Stimulated activated naive CD8-positive, alpha-beta T cell treated with anti-CD3 and anti-CD28 coated beads, Interleukin-15, Interleukin-2, amounts not matched to agents 100 ng/mL and 50 ng/mL, for 24 hours (primary cell): ENCODE results near the gene ABCA4.
"Not testable (repeated sequence)": the region's sequence is repeated elsewhere in the genome, so short reads cannot be mapped to it uniquely, and the experiment has no call there.

Source experiments
- H3K27ac Mint-ChIP-seq: one replicate; pipeline ENCODE4 v1.8.0; 2021; ENCODE audit warnings: mild to moderate bottlenecking, mixed read lengths
- H3K27me3 Mint-ChIP-seq: one replicate; pipeline ENCODE4 v1.8.0; 2021; ENCODE audit warnings: mixed read lengths
- H3K36me3 Mint-ChIP-seq: one replicate; pipeline ENCODE4 v1.8.0; 2021; ENCODE audit warnings: low read depth, mixed read lengths
- H3K4me1 Mint-ChIP-seq: one replicate; pipeline ENCODE4 v1.8.0; 2021; ENCODE audit warnings: low read depth, mixed read lengths
- H3K4me3 Mint-ChIP-seq: one replicate; pipeline ENCODE4 v1.8.0; 2021; ENCODE audit warnings: mild to moderate bottlenecking, mixed read lengths
- H3K9me3 Mint-ChIP-seq: one replicate; pipeline ENCODE4 v1.8.0; 2021; ENCODE audit warnings: mixed read lengths

ABCA4 gene

GRCh38 chr1:94013367-94013878 is 107.5 kb downstream of the ABCA4 start:
- Mint-ChIP-seq H3K4me3 (no peak overlapping the region), H3K36me3 (no peaks in the 10 kb centered on the region), H3K27me3 (no peaks in the 10 kb centered on the region), H3K27ac (no peak overlapping the region), H3K9me3 (no peaks in the 10 kb centered on the region), H3K4me1 (peaks cover 5% of the 10 kb centered on the region)

GRCh38 chr1:94012708-94013366 is 108.1 kb downstream of the ABCA4 start:
- Mint-ChIP-seq H3K4me1 (peaks cover 5% of the 10 kb centered on the region), H3K27ac (no peak overlapping the region), H3K36me3 (no peaks in the 10 kb centered on the region), H3K4me3 (no peak overlapping the region), H3K27me3 (no peaks in the 10 kb centered on the region), H3K9me3 (no peaks in the 10 kb centered on the region)

- Mint-ChIP-seq H3K4me3 (no peak overlapping the region), H3K9me3 (no peaks in the 10 kb centered on the region), H3K36me3 (no peaks in the 10 kb centered on the region), H3K4me1 (no peaks in the 10 kb centered on the region), H3K27ac (no peak overlapping the region), H3K27me3 (no peaks in the 10 kb centered on the region)
Observed at GRCh38 chr1:94011709-94012595, 109.0 kb downstream of the ABCA4 start.

- H3K27me3 Mint-ChIP-seq = no peaks in the 10 kb centered on the region
- no peaks in the 10 kb centered on the region for H3K9me3 Mint-ChIP-seq
- H3K36me3 Mint-ChIP-seq = no peaks in the 10 kb centered on the region
- H3K27ac Mint-ChIP-seq = no peak overlapping the region
- no peak overlapping the region for H3K4me3 Mint-ChIP-seq
- H3K4me1 Mint-ChIP-seq = no peaks in the 10 kb centered on the region
Observed at GRCh38 chr1:94011129-94011528, 109.8 kb downstream of the ABCA4 start.

- no peak overlapping the region for H3K27ac Mint-ChIP-seq
- H3K4me3 Mint-ChIP-seq = no peak overlapping the region
- H3K36me3 Mint-ChIP-seq = no peaks in the 10 kb centered on the region
- no peaks in the 10 kb centered on the region for H3K9me3 Mint-ChIP-seq
- no peaks in the 10 kb centered on the region for H3K4me1 Mint-ChIP-seq
- H3K27me3 Mint-ChIP-seq = peaks cover 10% of the 10 kb centered on the region
Observed at GRCh38 chr1:94009304-94009703, 111.6 kb downstream of the ABCA4 start.

- Mint-ChIP-seq H3K27me3 (peaks cover 19% of the 10 kb centered on the region), H3K4me3 (no peak overlapping the region), H3K36me3 (no peaks in the 10 kb centered on the region), H3K4me1 (no peaks in the 10 kb centered on the region), H3K27ac (no peak overlapping the region), H3K9me3 (no peaks in the 10 kb centered on the region)
Observed at GRCh38 chr1:94006604-94007003, 114.3 kb downstream of the ABCA4 start.

- peaks cover 19% of the 10 kb centered on the region for H3K27me3 Mint-ChIP-seq
- no peak overlapping the region for H3K27ac Mint-ChIP-seq
- H3K4me3 Mint-ChIP-seq = no peak overlapping the region
- H3K4me1 Mint-ChIP-seq = no peaks in the 10 kb centered on the region
- H3K36me3 Mint-ChIP-seq = no peaks in the 10 kb centered on the region
- H3K9me3 Mint-ChIP-seq = no peaks in the 10 kb centered on the region
Observed at GRCh38 chr1:94004924-94005323, 116.0 kb downstream of the ABCA4 start.

- Mint-ChIP-seq H3K4me3 (no peak overlapping the region), H3K27ac (no peak overlapping the region), H3K4me1 (no peaks in the 10 kb centered on the region), H3K9me3 (no peaks in the 10 kb centered on the region), H3K27me3 (peaks cover 19% of the 10 kb centered on the region), H3K36me3 (no peaks in the 10 kb centered on the region)
Observed at GRCh38 chr1:94002046-94002787, 118.7 kb downstream of the ABCA4 start.

GRCh38 chr1:94001397-94002045 is 119.4 kb downstream of the ABCA4 start:
- H3K4me3 Mint-ChIP-seq = no peak overlapping the region
- H3K27me3 Mint-ChIP-seq = peaks cover 22% of the 10 kb centered on the region
- H3K9me3 Mint-ChIP-seq = no peaks in the 10 kb centered on the region
- no peaks in the 10 kb centered on the region for H3K36me3 Mint-ChIP-seq
- H3K27ac Mint-ChIP-seq = no peak overlapping the region
- H3K4me1 Mint-ChIP-seq = no peaks in the 10 kb centered on the region

GRCh38 chr1:94000510-94001282 is 120.3 kb downstream of the ABCA4 start:
- Mint-ChIP-seq H3K4me3 (no peak overlapping the region), H3K9me3 (no peaks in the 10 kb centered on the region), H3K27ac (no peak overlapping the region), H3K36me3 (no peaks in the 10 kb centered on the region), H3K27me3 (peaks cover 22% of the 10 kb centered on the region), H3K4me1 (no peaks in the 10 kb centered on the region)

GRCh38 chr1:93999840-94000415 is 121.0 kb downstream of the ABCA4 start:
- H3K27ac Mint-ChIP-seq = no peak overlapping the region
- H3K4me3 Mint-ChIP-seq = no peak overlapping the region
- H3K27me3 Mint-ChIP-seq = peaks cover 17% of the 10 kb centered on the region
- H3K4me1 Mint-ChIP-seq = no peaks in the 10 kb centered on the region
- no peaks in the 10 kb centered on the region for H3K9me3 Mint-ChIP-seq
- H3K36me3 Mint-ChIP-seq = no peaks in the 10 kb centered on the region

- H3K9me3 Mint-ChIP-seq, H3K27me3 Mint-ChIP-seq, H3K4me3 Mint-ChIP-seq, H3K27ac Mint-ChIP-seq, H3K4me1 Mint-ChIP-seq, H3K36me3 Mint-ChIP-seq: not testable (repeated sequence)
Observed at GRCh38 chr1:93998532-93998931, 122.4 kb downstream of the ABCA4 start.

GRCh38 chr1:93997756-93998155 is 123.2 kb downstream of the ABCA4 start:
- H3K4me3 Mint-ChIP-seq = no peak overlapping the region
- no peaks in the 10 kb centered on the region for H3K9me3 Mint-ChIP-seq
- no peaks in the 10 kb centered on the region for H3K4me1 Mint-ChIP-seq
- no peak overlapping the region for H3K27ac Mint-ChIP-seq
- peaks cover 3% of the 10 kb centered on the region for H3K27me3 Mint-ChIP-seq
- no peaks in the 10 kb centered on the region for H3K36me3 Mint-ChIP-seq
